ENCODE data around the gene SDHA.
"Not testable (repeated sequence)": the region's sequence is repeated elsewhere in the genome, so short reads cannot be mapped to it uniquely, and the experiment has no call there.

SDHA gene

GRCh38 chr5:303741-304140 is 85.6 kb downstream of the SDHA start:
- not testable (repeated sequence) for DNase-seq

- no peak for DNase-seq
Observed at GRCh38 chr5:305050-305449, 86.9 kb downstream of the SDHA start.

GRCh38 chr5:305459-305858 is 87.3 kb downstream of the SDHA start:
- DNase-seq, result no peak

GRCh38 chr5:306011-306805 is 88.1 kb downstream of the SDHA start:
- no peak for DNase-seq
